GM13976 (cell line): ENCODE data around the gene TCAF1.

Experiments
- DNase-seq: peaks from one replicate; pipeline ENCODE4 v3.0.0; 2012; ENCODE audit warnings: low spot score
- in situ Hi-C: fragments of 300-500 bp; cut with MboI; formaldehyde crosslinking; loops from one replicate; pipeline ENCODE4 v1.12.0; 2022; ENCODE audit warnings: low sequenced_read_pairs, mixed read lengths, inconsistent platforms; ENCODE audit not compliant: unreplicated experiment
- TF ChIP-seq, protein P1 (sequence below): IDR thresholded peaks from 2 replicates; pipeline ENCODE4 v1.5.1; 2012; ENCODE audit warnings: borderline replicate concordance, mild to moderate bottlenecking; ENCODE audit not compliant: insufficient read depth; ENCODE audit errors: extremely low read depth, missing control alignments, control extremely low read depth

The TCAF1 gene

DNA sequence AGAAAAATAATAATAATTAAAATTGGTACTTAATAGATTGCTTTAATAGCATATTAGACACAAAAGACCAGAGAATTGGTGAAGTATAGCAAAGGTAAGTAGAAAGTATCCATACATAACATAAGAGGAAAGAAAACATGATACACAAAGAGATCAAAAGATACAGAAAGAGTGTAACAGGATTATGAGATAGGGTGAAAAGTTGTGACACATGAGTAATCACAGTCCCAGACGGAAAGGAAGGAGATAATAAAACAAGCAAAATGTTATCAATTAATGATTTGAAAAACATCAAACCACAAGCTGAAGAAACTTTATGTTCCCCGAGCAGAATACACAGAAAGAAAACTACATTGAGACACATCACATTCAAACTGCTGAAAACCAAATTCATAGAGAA lies 10.5 kb downstream of the TCAF1 start:
- in situ Hi-C loops, result no loop called here
- TF ChIP-seq, protein P1, sequence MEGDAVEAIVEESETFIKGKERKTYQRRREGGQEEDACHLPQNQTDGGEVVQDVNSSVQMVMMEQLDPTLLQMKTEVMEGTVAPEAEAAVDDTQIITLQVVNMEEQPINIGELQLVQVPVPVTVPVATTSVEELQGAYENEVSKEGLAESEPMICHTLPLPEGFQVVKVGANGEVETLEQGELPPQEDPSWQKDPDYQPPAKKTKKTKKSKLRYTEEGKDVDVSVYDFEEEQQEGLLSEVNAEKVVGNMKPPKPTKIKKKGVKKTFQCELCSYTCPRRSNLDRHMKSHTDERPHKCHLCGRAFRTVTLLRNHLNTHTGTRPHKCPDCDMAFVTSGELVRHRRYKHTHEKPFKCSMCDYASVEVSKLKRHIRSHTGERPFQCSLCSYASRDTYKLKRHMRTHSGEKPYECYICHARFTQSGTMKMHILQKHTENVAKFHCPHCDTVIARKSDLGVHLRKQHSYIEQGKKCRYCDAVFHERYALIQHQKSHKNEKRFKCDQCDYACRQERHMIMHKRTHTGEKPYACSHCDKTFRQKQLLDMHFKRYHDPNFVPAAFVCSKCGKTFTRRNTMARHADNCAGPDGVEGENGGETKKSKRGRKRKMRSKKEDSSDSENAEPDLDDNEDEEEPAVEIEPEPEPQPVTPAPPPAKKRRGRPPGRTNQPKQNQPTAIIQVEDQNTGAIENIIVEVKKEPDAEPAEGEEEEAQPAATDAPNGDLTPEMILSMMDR, result no peak
- DNase-seq, result no peak

GRCh38 chr7:143890558-143890957 lies 11.4 kb downstream of the TCAF1 start:
- DNase-seq, result no peak
- in situ Hi-C loops, result no loop called here
- TF ChIP-seq, protein P1, result no peak

DNA sequence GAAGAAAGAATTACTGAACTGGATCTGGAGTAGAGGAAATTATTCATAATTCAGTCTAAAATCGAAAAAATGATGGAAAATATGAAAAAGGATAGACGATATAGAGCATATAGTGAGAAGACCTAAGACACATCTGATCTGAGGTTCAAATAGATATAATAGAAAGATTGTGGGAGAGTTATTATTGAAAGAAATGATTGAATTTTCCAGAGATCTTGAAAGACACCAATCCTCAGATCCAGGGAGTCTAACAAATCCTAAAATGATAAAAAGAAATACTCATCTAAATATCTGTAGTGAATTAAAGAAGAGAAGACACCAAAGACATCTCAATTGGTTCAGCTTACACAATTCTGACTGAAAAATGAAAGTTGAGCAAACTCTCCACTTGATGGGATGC lies 12.9 kb downstream of the TCAF1 start:
- in situ Hi-C loops, result no loop called here
- TF ChIP-seq, protein P1, result no peak
- no peak for DNase-seq

DNA sequence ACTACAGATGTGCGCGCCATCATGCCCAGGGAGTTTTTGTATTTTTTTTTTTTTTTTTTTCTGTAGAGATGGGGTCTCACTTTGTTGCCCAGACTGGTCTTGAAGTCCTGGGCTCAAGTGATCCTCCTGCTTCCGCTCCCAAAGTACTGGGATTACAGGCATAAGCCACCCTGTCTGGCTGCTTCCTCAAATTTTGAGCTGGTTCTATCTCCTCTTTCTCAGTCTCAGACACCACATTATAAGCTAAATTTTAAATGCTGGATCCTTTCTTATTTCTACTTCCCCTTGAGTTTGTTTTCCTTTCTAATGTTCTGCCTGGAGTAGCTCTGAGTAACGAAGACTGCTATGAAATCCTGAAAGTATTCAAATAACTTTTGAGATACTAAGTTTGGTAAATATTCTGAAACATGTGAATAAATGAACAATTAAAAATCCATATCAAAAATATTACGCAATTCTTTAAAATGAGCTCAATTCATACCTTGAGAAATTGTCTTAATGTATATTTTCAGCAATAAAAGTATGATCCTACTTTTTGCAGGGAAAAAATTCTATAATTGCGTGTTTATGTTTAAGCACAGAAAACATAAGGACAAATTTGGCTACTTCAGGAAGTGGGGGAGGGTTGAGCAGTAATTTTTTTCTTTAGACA lies 15.0 kb downstream of the TCAF1 start:
- in situ Hi-C loops, result no loop called here

DNA sequence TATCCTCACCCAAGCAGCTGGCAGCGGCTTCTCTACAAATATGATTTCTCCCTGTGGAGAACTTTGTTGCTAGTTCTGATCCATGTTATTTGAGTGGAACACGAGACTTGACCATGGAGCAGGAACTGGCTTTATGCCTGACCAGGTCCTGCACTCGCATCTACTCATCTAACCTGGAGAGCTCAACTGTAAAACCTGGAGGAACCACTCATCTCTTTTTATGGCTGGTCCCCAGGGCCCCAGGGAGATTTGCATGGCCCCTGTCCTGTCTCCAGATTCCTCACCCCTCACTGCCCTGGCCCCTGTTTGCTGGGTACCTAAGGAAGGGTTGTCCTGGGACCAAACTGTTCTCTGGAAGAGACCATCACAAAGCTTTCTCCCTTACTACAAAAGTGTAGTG lies 16.0 kb downstream of the TCAF1 start:
- DNase-seq, result no peak
- TF ChIP-seq, protein P1, result no peak
- in situ Hi-C loops, result no loop called here

More for the DNA sequence above, 15.0 kb downstream of the TCAF1 start:
- no peak for DNase-seq
- TF ChIP-seq, protein P1, result no peak

- TF ChIP-seq, protein P1, result no peak
- DNase-seq, result peak; percentile 86
- in situ Hi-C loops, result no loop called here
Observed at GRCh38 chr7:143884969-143885559, 16.9 kb downstream of the TCAF1 start.
